ENCODE results near the gene TMPRSS15. TPM values are rescaled to one million over a fixed set of nuclear protein-coding genes. Genes with fewer than 3 reads are reported as not detected.

The TMPRSS15 gene
- total and polyA plus RNA-seq, 4 donors: not detected

DNA sequence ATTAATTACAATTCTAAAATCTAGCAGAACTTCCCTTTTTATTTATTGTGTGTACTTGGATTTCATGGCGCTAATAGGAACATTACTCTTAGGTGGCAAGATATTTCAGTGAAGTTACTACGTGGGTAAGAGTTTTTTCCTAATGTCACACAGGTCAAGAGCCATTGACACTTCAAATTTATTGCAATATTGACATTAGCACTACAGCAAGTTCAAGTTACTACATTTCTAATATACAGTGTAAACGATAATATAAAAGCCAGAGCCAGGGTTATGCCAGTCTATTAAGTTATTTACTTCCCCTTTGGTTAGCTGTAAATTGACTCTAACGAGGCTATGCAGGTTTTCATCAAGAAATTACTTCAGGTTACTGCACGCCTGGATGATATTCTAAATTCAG lies 129.2 kb downstream of the TMPRSS15 start:
- Histone ChIP-seq H3K27ac (ENCODE audit: low read depth in 1 of 2, low read length in 2 of 2) (no peak overlapping the region), H3K4me1 (ENCODE audit: control insufficient read depth in 4 of 4, insufficient read depth in 4 of 4, low read length in 3 of 4) (no peaks in the 10 kb centered on the region), H3K36me3 (ENCODE audit: control insufficient read depth in 4 of 4, insufficient read depth in 3 of 4, low read depth in 1 of 4, low read length in 3 of 4) (no peaks in the 10 kb centered on the region), H3K27me3 (ENCODE audit: control insufficient read depth in 4 of 4, insufficient read depth in 4 of 4, low read length in 3 of 4) (peaks cover 0 to 3% (median 0%) of the 10 kb centered on the region in 4 donors), H3K9ac (ENCODE audit: low read depth in 1 of 2, low read length in 2 of 2) (no peak overlapping the region), H3K4me3 (ENCODE audit: low read depth in 1 of 3, low read length in 3 of 3) (no peak overlapping the region), H3K9me3 (ENCODE audit: control insufficient read depth in 4 of 4, low read length in 3 of 4) (no peaks in the 10 kb centered on the region)
- TF ChIP-seq MAX (IDR thresholded peaks at IDR 0.05) (no peak), YY1 (IDR thresholded peaks at IDR 0.05) (no peak), RAD21 (IDR thresholded peaks at IDR 0.05) (no peak), EGR1 (IDR thresholded peaks at IDR 0.05; ENCODE audit: low read depth in 2 of 2) (no peak), RXRA (IDR thresholded peaks at IDR 0.05) (no peak), TAF1 (conservative IDR thresholded peaks at IDR 0.05) (no peak), FOXA2 (IDR thresholded peaks at IDR 0.05) (no peak), REST (IDR thresholded peaks at IDR 0.05) (no peak), HNF4G (IDR thresholded peaks at IDR 0.05) (no peak), GABPA (IDR thresholded peaks at IDR 0.05 in 1 of 2, conservative IDR thresholded peaks at IDR 0.05 in 1 of 2) (no peak), JUND (IDR thresholded peaks at IDR 0.05) (no peak), CTCF (IDR thresholded peaks at IDR 0.05; ENCODE audit: low read depth, low read length, missing input control) (no peak), SP1 (IDR thresholded peaks at IDR 0.05) (no peak), HNF4A (conservative IDR thresholded peaks at IDR 0.05) (no peak), NR2F2 (IDR thresholded peaks at IDR 0.05) (no peak), FOXA1 (IDR thresholded peaks at IDR 0.05) (no peak)
- TF ChIP-seq, protein P1, sequence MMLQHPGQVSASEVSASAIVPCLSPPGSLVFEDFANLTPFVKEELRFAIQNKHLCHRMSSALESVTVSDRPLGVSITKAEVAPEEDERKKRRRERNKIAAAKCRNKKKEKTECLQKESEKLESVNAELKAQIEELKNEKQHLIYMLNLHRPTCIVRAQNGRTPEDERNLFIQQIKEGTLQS (IDR thresholded peaks at IDR 0.05): no peak
- TF ChIP-seq, protein P2, sequence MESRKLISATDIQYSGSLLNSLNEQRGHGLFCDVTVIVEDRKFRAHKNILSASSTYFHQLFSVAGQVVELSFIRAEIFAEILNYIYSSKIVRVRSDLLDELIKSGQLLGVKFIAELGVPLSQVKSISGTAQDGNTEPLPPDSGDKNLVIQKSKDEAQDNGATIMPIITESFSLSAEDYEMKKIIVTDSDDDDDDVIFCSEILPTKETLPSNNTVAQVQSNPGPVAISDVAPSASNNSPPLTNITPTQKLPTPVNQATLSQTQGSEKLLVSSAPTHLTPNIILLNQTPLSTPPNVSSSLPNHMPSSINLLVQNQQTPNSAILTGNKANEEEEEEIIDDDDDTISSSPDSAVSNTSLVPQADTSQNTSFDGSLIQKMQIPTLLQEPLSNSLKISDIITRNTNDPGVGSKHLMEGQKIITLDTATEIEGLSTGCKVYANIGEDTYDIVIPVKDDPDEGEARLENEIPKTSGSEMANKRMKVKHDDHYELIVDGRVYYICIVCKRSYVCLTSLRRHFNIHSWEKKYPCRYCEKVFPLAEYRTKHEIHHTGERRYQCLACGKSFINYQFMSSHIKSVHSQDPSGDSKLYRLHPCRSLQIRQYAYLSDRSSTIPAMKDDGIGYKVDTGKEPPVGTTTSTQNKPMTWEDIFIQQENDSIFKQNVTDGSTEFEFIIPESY (IDR thresholded peaks at IDR 0.05): no peak
- whole genome bisulfite sequencing: 63% methylated on average over 5 of the region's 5 CpGs
- DNase-seq (ENCODE audit: low spot score): no peak
